CD14-positive monocyte (primary cell): Measurements from ENCODE around the gene LMBRD1. TPM values are rescaled to one million over a fixed set of nuclear protein-coding genes. Genes with fewer than 3 reads are reported as not detected.

Experiments
- DNase-seq, 3 donors: peaks; one replicate each; pipeline ENCODE4 v3.0.0-alpha.2; 2011 to 2022
- H2AFZ ChIP-seq: 2 replicates; pipeline ENCODE4 v1.6.0; 2012; ENCODE audit warnings: mild to moderate bottlenecking, low read depth, low read length, inconsistent platforms; ENCODE audit not compliant: insufficient read depth, poor library complexity, severe bottlenecking
- H3K27ac ChIP-seq, 2 donors: 1 replicate in 1 of 2; 2 replicates in 1 of 2; pipeline ENCODE4 v1.5.1; 2012 to 2013; ENCODE audit warnings: low read length in 2 of 2, control low read depth in 1 of 2, inconsistent platforms in 1 of 2, low read depth in 1 of 2, mild to moderate bottlenecking in 1 of 2
- H3K27me3 ChIP-seq, 2 donors: one replicate each; pipeline versions ENCODE4 v1.6.0 to v1.6.1; 2011 to 2013; ENCODE audit warnings: low read length in 2 of 2; ENCODE audit not compliant: control insufficient read depth in 2 of 2, insufficient read depth in 2 of 2
- H3K36me3 ChIP-seq, 2 donors: replicated peaks in 1 of 2; 1 replicate in 1 of 2; 2 replicates in 1 of 2; pipeline versions ENCODE4 v1.5.1 to v1.6.1; 2012 to 2013; ENCODE audit warnings: low read length in 2 of 2, control low read depth in 1 of 2, inconsistent platforms in 1 of 2, mild to moderate bottlenecking in 1 of 2; ENCODE audit not compliant: insufficient read depth in 2 of 2, control insufficient read depth in 1 of 2
- H3K4me1 ChIP-seq, 2 donors: 1 replicate in 1 of 2; 2 replicates in 1 of 2; pipeline versions ENCODE4 v1.5.1 to v1.6.1; 2012 to 2013; ENCODE audit warnings: low read length in 2 of 2, control low read depth in 1 of 2, inconsistent platforms in 1 of 2, mild to moderate bottlenecking in 1 of 2, moderate library complexity in 1 of 2; ENCODE audit not compliant: insufficient read depth in 2 of 2, control insufficient read depth in 1 of 2
- H3K4me2 ChIP-seq: replicated peaks from 2 replicates; pipeline ENCODE3; 2012; ENCODE audit warnings: low read length, moderate library complexity, mild to moderate bottlenecking; ENCODE audit not compliant: poor library complexity, severe bottlenecking; ENCODE audit errors: extremely low read depth
- H3K4me3 ChIP-seq, 3 experiments: fragments of 200-600 bp in 1 of 3; sonication (generic) in 1 of 3; replicated peaks in 1 of 3; 1 replicate in 2 of 3; 2 replicates in 1 of 3; pipeline ENCODE4 v1.5.1; 2011 to 2013; ENCODE audit warnings: low read length in 3 of 3, mild to moderate bottlenecking in 3 of 3, control low read depth in 2 of 3, low read depth in 2 of 3, inconsistent platforms in 1 of 3, moderate library complexity in 1 of 3
- H3K79me2 ChIP-seq: 2 replicates; pipeline ENCODE4 v1.6.0; 2012; ENCODE audit warnings: mild to moderate bottlenecking, control low read depth, inconsistent platforms, low read length, moderate library complexity; ENCODE audit not compliant: insufficient read depth
- H3K9ac ChIP-seq: 2 replicates; pipeline ENCODE4 v1.6.0; 2017; ENCODE audit warnings: low read length, mild to moderate bottlenecking; ENCODE audit not compliant: insufficient read depth, poor library complexity, severe bottlenecking
- H3K9me3 ChIP-seq, 2 donors: replicated peaks in 1 of 2; 1 replicate in 1 of 2; 2 replicates in 1 of 2; pipeline versions ENCODE4 v1.5.1 to v1.6.1; 2012 to 2013; ENCODE audit warnings: low read length in 2 of 2, control low read depth in 1 of 2; ENCODE audit not compliant: control insufficient read depth in 1 of 2, insufficient read depth in 1 of 2
- H4K20me1 ChIP-seq: 2 replicates; pipeline ENCODE4 v1.6.0; 2012; ENCODE audit warnings: mild to moderate bottlenecking, low read length, control low read depth, moderate library complexity; ENCODE audit not compliant: insufficient read depth
- H3K27ac Mint-ChIP-seq, 7 donors: one replicate each; pipeline ENCODE4 v1.8.0; 2020; ENCODE audit warnings: mild to moderate bottlenecking in 7 of 7, mixed read lengths in 7 of 7, moderate library complexity in 6 of 7, inconsistent platforms in 2 of 7
- H3K27me3 Mint-ChIP-seq, 3 donors: one replicate each; pipeline ENCODE4 v1.8.0; 2021 to 2022; ENCODE audit warnings: low read depth in 3 of 3, mild to moderate bottlenecking in 3 of 3, mixed read lengths in 3 of 3, moderate library complexity in 3 of 3, inconsistent platforms in 1 of 3
- H3K36me3 Mint-ChIP-seq, 2 donors: one replicate each; pipeline ENCODE4 v1.8.0; 2020; ENCODE audit warnings: mixed read lengths in 2 of 2, inconsistent platforms in 1 of 2, mild to moderate bottlenecking in 1 of 2
- H3K4me1 Mint-ChIP-seq: one replicate; pipeline ENCODE4 v1.8.0; 2020; ENCODE audit warnings: mild to moderate bottlenecking, mixed read lengths
- H3K4me3 Mint-ChIP-seq, 2 donors: one replicate each; pipeline ENCODE4 v1.8.0; 2020; ENCODE audit warnings: mild to moderate bottlenecking in 2 of 2, mixed read lengths in 2 of 2, moderate library complexity in 1 of 2
- H3K9me3 Mint-ChIP-seq, 7 donors: one replicate each; pipeline ENCODE4 v1.8.0; 2020 to 2022; ENCODE audit warnings: mixed read lengths in 7 of 7, mild to moderate bottlenecking in 6 of 7, moderate library complexity in 6 of 7, inconsistent platforms in 2 of 7
- WGBS: methylation state at CpG from one replicate; pipeline ENCODE4 v1.1.5; 2013; ENCODE audit warnings: missing lambda C conversion rate; ENCODE audit not compliant: insufficient coverage; 5-methylcytosine and 5-hydroxymethylcytosine counted together
- intact Hi-C, 2 donors: fragments of 100-400 bp; cut with micrococcal nuclease; formaldehyde crosslinking; loops; one replicate each; pipeline versions ENCODE4 v1.15.0 to v1.15.1; 2023
- polyA plus RNA-seq, 3 donors: library from polyadenylated mRNA; depleted of rRNA in 1 of 3; unstranded in 2 of 3; stranded (reverse) in 1 of 3; fragments of 300-500 nt in 2 of 3; fragments of >200 nt in 1 of 3; fragmentation: Illumina TruSeq in 2 of 3; gene quantifications; 1 replicate in 2 of 3; 2 replicates in 1 of 3; pipeline ENCODE4 v1.2.3, GENCODE V29; 2012 to 2021
- TF ChIP-seq, protein P1 (sequence below): fragments of 200-600 bp; IDR thresholded peaks from one replicate; pipeline ENCODE4 v1.8.0; 2022; ENCODE audit warnings: antibody characterized with exemption, mild to moderate bottlenecking

LMBRD1 gene
- polyA plus RNA-seq, 3 donors, result 24.7 to 71.6 (median 64.2) TPM

DNA sequence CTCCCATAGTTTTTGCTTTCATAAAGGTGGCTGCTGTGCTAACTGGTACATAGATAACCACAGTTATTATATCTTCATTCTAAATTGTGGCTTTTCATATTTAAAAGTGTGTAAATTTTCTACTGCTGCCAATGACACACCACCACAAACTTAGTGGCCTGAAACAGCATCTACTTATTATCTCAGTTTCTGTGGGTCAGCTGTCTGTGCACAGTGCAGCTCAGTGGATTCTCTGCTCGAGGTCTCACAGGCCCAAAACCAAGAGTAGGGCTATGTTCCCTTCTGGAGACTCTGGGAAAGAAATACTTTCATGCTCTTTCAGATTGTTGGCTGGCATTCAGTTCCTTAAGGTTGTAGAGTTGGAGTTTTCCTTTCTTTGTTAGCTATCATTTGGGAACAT is 90.1 kb downstream of the LMBRD1 start:
- peaks cover 0 to 3% (median 0%) of the 10 kb centered on the region in 7 donors for H3K9me3 Mint-ChIP-seq
- no peak overlapping the region for H3K4me2 ChIP-seq
- H3K27me3 Mint-ChIP-seq, result no peaks in the 10 kb centered on the region
- no peak overlapping the region for H3K27ac ChIP-seq
- no peak overlapping the region for H3K27ac Mint-ChIP-seq
- H3K36me3 Mint-ChIP-seq, result peaks cover 33 to 38% of the 10 kb centered on the region in 2 donors
- H3K79me2 ChIP-seq, result no peaks in the 10 kb centered on the region
- H3K4me1 ChIP-seq, result no peaks in the 10 kb centered on the region
- TF ChIP-seq, protein P1, sequence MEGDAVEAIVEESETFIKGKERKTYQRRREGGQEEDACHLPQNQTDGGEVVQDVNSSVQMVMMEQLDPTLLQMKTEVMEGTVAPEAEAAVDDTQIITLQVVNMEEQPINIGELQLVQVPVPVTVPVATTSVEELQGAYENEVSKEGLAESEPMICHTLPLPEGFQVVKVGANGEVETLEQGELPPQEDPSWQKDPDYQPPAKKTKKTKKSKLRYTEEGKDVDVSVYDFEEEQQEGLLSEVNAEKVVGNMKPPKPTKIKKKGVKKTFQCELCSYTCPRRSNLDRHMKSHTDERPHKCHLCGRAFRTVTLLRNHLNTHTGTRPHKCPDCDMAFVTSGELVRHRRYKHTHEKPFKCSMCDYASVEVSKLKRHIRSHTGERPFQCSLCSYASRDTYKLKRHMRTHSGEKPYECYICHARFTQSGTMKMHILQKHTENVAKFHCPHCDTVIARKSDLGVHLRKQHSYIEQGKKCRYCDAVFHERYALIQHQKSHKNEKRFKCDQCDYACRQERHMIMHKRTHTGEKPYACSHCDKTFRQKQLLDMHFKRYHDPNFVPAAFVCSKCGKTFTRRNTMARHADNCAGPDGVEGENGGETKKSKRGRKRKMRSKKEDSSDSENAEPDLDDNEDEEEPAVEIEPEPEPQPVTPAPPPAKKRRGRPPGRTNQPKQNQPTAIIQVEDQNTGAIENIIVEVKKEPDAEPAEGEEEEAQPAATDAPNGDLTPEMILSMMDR, result no peak
- 100% methylated on average over 1 of the region's 1 CpG for WGBS
- intact Hi-C loops, result no loop called here
- H4K20me1 ChIP-seq, result no peaks in the 10 kb centered on the region
- no peak overlapping the region for H3K9ac ChIP-seq
- no peak for DNase-seq
- no peaks in the 10 kb centered on the region for H3K4me1 Mint-ChIP-seq
- no peak overlapping the region for H3K4me3 Mint-ChIP-seq
- no peak overlapping the region for H2AFZ ChIP-seq
- H3K27me3 ChIP-seq, result no peaks in the 10 kb centered on the region
- no peaks in the 10 kb centered on the region for H3K9me3 ChIP-seq
- H3K4me3 ChIP-seq, result no peak overlapping the region
- peaks cover 15 to 40% of the 10 kb centered on the region in 2 donors for H3K36me3 ChIP-seq

DNA sequence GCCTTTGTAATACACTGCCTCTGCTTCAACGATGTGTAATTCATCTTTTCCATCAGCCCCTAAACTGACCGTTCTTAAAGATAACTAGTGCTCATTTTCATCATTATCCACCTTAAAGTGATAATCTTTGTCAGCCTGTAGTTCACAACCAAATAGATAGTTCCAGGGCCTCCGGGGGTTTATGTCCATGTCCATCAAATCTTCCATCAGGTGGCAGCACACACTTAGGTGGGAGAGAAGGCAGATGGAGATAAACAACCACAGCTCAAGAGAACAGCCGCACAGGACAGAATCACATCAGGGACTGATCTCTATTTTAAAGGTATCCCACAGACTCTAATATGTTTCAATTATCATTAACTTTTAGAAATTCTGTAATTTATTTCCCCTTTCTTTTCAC is 90.9 kb downstream of the LMBRD1 start:
- H3K27ac ChIP-seq, result no peak overlapping the region
- no peaks in the 10 kb centered on the region for H3K9me3 ChIP-seq
- Mint-ChIP-seq H3K9me3 (peaks cover 0 to 3% (median 0%) of the 10 kb centered on the region in 7 donors), H3K27me3 (no peaks in the 10 kb centered on the region), H3K27ac (peak overlapping the region in 1 of 7 donors; percentile 8), H3K4me1 (no peaks in the 10 kb centered on the region), H3K4me3 (no peak overlapping the region), H3K36me3 (peaks cover 36 to 40% of the 10 kb centered on the region in 2 donors)
- intact Hi-C loops, result no loop called here
- WGBS, result 94% methylated on average over 2 of the region's 4 CpGs
- no peak overlapping the region for H2AFZ ChIP-seq
- H3K36me3 ChIP-seq, result peaks cover 17 to 47% of the 10 kb centered on the region in 2 donors
- TF ChIP-seq, protein P1, result no peak
- no peak for DNase-seq
- H3K79me2 ChIP-seq, result no peaks in the 10 kb centered on the region
- H3K4me3 ChIP-seq, result no peak overlapping the region
- no peak overlapping the region for H3K9ac ChIP-seq
- H3K4me1 ChIP-seq, result no peaks in the 10 kb centered on the region
- H3K4me2 ChIP-seq, result no peak overlapping the region
- no peaks in the 10 kb centered on the region for H4K20me1 ChIP-seq
- no peaks in the 10 kb centered on the region for H3K27me3 ChIP-seq
